ENCODE results near the gene NEK6. TPM values are rescaled to one million over a fixed set of nuclear protein-coding genes. Genes with fewer than 3 reads are reported as not detected.
A peak's percentile ranks its signal among the peaks of the same experiment; 100 is the strongest.

NEK6 gene
- polyA plus RNA-seq (2013, experiment 1 of 2): 9.8 TPM
- polyA plus RNA-seq (2013, experiment 2 of 2): 14.3 TPM

DNA sequence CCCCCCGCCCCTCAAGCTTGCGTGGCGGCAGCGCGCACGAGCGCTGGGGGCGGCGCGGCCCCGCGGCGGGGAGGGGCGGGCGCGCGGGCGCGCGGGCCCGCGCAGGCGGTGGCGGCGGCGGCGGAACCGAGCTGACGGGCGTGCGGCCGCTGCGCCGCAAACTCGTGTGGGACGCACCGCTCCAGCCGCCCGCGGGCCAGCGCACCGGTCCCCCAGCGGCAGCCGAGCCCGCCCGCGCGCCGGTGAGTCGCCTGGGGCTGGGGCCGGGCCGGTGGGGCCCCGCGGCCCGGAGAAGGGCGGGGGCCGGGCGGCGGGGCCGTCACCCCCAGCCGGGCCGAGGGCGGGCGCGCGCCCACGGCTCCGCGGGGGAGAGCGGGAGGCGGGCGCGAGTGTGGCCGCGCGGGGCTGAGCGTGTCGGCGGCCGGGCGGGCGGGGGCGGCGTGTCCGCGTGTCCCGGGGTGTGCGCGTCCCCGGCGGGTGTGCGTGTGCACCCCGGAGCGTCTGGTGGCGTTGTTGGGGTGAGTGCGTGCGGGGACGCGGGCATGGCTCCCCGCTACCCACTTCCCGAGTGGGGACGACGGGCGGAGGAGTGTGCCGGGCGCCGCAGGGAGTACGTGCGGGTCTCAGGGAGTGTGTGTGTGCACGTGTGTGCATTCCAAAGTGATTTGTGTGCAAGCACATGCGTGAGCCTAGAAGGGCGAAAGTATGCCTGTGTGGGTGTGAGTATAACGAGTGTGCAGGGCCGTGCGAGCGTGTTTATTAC, at the start of gene NEK6:
NEK6 (plus strand) TSS at position 106 of the 763 bp plus-strand sequence. CDS start 44,016 bp downstream, outside the sequence.
- 1% methylated on average over 116 of the region's 116 CpGs for WGBS
- Histone ChIP-seq H3K27me3 (ENCODE audit: insufficient read depth, low read length) (no peaks in the 10 kb centered on the region), H3K27ac (ENCODE audit: low read depth, low read length) (peak within 1 kb of the TSS; percentile 52), H3K4me1 (ENCODE audit: insufficient read depth, low read length) (peaks cover 32% of the 10 kb centered on the region), H3K9ac (ENCODE audit: low read depth, low read length) (peak within 1 kb of the TSS; percentile 54), H3K9me3 (ENCODE audit: insufficient read depth, low read depth, low read length) (no peaks in the 10 kb centered on the region), H3K36me3 (ENCODE audit: insufficient read depth, low read length) (no peaks in the 10 kb centered on the region), H3K4me3 (ENCODE audit: low read length) (peak within 1 kb of the TSS; percentile 86)

DNA sequence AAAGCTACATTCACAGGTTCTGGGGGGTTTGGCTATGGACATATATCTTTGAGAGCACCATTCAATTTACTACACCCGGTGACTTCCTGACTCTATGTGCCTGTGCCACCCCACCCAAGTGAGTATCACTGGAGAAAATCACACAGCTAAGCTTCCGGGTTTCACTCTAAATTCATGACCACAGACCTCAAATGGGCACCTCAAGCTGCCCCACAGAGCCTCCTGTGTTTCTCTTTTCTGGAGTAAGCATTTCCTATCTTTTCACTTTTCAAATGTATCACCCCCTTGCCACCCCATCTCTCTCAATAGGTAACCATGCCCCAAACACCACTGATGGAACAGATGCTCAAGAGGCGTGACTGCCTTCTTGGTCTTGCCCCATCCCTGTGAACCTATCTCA, 49.2 kb upstream of the NEK6 start:
- no peaks in the 10 kb centered on the region for H3K36me3 ChIP-seq (ENCODE audit: insufficient read depth, low read length)
- H3K4me3 ChIP-seq (ENCODE audit: low read length): no peak overlapping the region
- H3K9me3 ChIP-seq (ENCODE audit: insufficient read depth, low read depth, low read length): no peaks in the 10 kb centered on the region
- H3K27me3 ChIP-seq (ENCODE audit: insufficient read depth, low read length): no peaks in the 10 kb centered on the region
- no peak overlapping the region for H3K9ac ChIP-seq (ENCODE audit: low read depth, low read length)
- H3K4me1 ChIP-seq (ENCODE audit: insufficient read depth, low read length): no peaks in the 10 kb centered on the region
- 92% methylated on average over 3 of the region's 3 CpGs for WGBS
- H3K27ac ChIP-seq (ENCODE audit: low read depth, low read length): no peak overlapping the region

DNA sequence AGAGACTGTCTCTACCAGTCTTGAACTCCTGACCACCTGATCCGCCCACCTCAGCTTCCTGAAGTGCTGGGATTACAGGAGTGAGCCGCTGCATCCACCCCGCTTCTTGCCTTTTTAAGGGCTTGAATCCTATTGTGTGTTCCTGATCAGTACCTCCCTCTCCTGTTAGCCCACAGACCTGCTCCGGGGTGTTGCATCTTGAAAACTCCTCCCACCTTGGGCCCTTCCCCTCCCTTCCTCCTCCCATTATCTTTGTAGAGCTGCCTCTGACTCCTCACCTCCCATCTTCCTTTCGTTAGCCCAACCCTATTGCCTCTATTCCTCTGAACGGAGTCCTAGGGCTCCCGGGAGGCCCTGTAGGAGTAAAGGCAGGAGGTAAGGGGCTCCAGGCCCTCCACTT, 48.5 kb upstream of the NEK6 start:
- Histone ChIP-seq H3K4me3 (ENCODE audit: low read length) (no peak overlapping the region), H3K36me3 (ENCODE audit: insufficient read depth, low read length) (no peaks in the 10 kb centered on the region), H3K9me3 (ENCODE audit: insufficient read depth, low read depth, low read length) (no peaks in the 10 kb centered on the region), H3K27ac (ENCODE audit: low read depth, low read length) (no peak overlapping the region), H3K9ac (ENCODE audit: low read depth, low read length) (no peak overlapping the region), H3K27me3 (ENCODE audit: insufficient read depth, low read length) (no peaks in the 10 kb centered on the region), H3K4me1 (ENCODE audit: insufficient read depth, low read length) (no peaks in the 10 kb centered on the region)
- WGBS: 56% methylated on average over 5 of the region's 7 CpGs

DNA sequence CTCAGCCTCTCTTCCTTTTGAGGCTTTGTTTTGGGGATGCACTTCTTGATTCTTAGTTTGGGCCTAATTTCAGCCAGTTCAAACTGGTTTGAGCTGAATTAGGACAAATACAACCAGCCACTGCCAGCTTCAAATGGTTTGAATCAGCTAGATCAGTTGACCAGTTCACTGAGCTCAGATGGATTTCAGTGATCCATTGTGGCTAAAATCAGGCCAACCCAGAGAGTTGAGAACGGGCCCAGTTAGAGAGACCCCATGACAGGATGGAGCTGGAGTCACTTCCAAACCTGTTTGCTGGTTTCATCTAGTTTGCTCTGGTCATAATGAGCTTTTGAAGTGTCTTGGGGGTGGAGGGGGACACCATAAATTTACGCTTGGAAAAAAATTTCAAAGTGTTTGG, 48.0 kb upstream of the NEK6 start:
- Histone ChIP-seq H3K4me3 (ENCODE audit: low read length) (no peak overlapping the region), H3K4me1 (ENCODE audit: insufficient read depth, low read length) (no peaks in the 10 kb centered on the region), H3K27me3 (ENCODE audit: insufficient read depth, low read length) (no peaks in the 10 kb centered on the region), H3K27ac (ENCODE audit: low read depth, low read length) (no peak overlapping the region), H3K36me3 (ENCODE audit: insufficient read depth, low read length) (no peaks in the 10 kb centered on the region), H3K9me3 (ENCODE audit: insufficient read depth, low read depth, low read length) (no peaks in the 10 kb centered on the region), H3K9ac (ENCODE audit: low read depth, low read length) (no peak overlapping the region)
- 91% methylated on average over 2 of the region's 2 CpGs for WGBS

DNA sequence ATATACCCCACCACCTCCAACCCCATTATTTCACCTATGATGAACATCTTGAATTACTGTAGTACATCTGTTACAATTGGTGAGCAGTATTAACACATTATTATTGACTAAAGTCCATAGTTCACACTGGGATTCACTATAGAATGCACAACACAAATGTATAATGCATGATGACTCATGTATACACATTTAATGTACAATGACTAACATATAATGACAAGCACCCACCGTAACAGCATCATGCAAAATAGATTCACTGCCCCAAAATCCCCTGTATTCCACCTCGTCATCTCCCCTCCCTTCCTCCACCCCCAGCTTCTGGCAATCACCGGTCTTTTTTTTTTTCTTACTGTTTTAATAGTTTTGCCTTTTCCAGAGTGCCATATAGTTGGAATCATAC, 47.1 kb upstream of the NEK6 start:
- H3K27me3 ChIP-seq (ENCODE audit: insufficient read depth, low read length): no peaks in the 10 kb centered on the region
- H3K9me3 ChIP-seq (ENCODE audit: insufficient read depth, low read depth, low read length): no peaks in the 10 kb centered on the region
- H3K4me1 ChIP-seq (ENCODE audit: insufficient read depth, low read length): no peaks in the 10 kb centered on the region
- H3K36me3 ChIP-seq (ENCODE audit: insufficient read depth, low read length): no peaks in the 10 kb centered on the region
- no peak overlapping the region for H3K27ac ChIP-seq (ENCODE audit: low read depth, low read length)
- H3K4me3 ChIP-seq (ENCODE audit: low read length): no peak overlapping the region
- H3K9ac ChIP-seq (ENCODE audit: low read depth, low read length): no peak overlapping the region
- 91% methylated on average over 3 of the region's 3 CpGs for WGBS

DNA sequence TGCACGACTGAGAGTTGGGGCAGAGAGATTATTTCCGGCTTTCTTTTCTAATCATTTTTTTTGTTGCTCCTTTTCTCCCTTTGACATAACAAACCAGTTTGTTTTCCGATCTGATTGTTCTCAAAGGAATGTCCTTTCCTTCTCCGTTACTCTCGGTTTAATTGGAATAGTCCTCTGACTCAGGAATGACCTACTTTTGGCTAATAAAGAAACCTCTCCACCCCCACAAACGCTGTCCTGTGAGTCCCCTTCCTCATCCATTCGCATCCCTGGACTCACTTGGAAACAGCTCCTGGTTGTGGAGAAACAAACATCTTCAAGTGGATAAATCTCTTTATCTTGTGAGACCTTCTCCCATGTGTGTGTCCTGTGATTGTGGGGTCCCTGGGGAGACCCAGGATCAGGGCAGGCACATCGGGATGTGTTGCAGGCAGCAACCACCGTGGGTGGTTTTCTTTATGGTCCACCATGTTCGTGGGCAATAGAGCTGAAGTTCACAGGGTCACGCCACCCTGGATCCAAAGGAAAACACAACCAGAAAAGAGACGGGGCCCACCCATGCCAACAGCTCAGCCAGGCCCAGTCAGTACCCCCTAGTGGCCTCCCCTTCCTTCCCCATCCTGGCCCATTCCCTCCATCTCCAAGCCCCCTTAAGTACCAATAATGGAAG, 45.2 kb upstream of the NEK6 start:
- Histone ChIP-seq H3K27ac (ENCODE audit: low read depth, low read length) (no peak overlapping the region), H3K36me3 (ENCODE audit: insufficient read depth, low read length) (no peaks in the 10 kb centered on the region), H3K9me3 (ENCODE audit: insufficient read depth, low read depth, low read length) (no peaks in the 10 kb centered on the region), H3K27me3 (ENCODE audit: insufficient read depth, low read length) (no peaks in the 10 kb centered on the region), H3K9ac (ENCODE audit: low read depth, low read length) (no peak overlapping the region), H3K4me1 (ENCODE audit: insufficient read depth, low read length) (no peaks in the 10 kb centered on the region), H3K4me3 (ENCODE audit: low read length) (no peak overlapping the region)
- 68% methylated on average over 11 of the region's 12 CpGs for WGBS

DNA sequence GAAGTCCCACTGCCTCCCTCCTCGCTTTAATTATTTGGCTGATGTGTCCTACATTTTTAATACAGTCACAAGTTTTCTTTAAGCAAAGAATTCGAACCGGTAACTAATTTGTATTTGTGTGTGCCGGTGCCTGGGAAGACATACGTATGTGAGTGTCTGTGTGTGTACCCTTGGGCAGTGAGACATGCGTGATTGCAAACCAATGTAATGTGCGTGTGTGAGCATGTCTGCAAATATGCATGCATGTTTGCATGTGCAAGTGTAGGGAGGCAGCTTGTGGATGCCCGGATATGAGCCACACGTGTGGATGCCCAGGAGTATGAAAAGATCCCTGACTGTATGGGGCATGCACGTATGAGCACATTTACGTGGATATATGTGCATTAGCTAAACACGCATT, 44.4 kb upstream of the NEK6 start:
- no peak overlapping the region for H3K9ac ChIP-seq (ENCODE audit: low read depth, low read length)
- WGBS: 93% methylated on average over 12 of the region's 12 CpGs
- no peaks in the 10 kb centered on the region for H3K36me3 ChIP-seq (ENCODE audit: insufficient read depth, low read length)
- H3K27ac ChIP-seq (ENCODE audit: low read depth, low read length): no peak overlapping the region
- no peaks in the 10 kb centered on the region for H3K4me1 ChIP-seq (ENCODE audit: insufficient read depth, low read length)
- no peaks in the 10 kb centered on the region for H3K27me3 ChIP-seq (ENCODE audit: insufficient read depth, low read length)
- no peak overlapping the region for H3K4me3 ChIP-seq (ENCODE audit: low read length)
- H3K9me3 ChIP-seq (ENCODE audit: insufficient read depth, low read depth, low read length): no peaks in the 10 kb centered on the region

DNA sequence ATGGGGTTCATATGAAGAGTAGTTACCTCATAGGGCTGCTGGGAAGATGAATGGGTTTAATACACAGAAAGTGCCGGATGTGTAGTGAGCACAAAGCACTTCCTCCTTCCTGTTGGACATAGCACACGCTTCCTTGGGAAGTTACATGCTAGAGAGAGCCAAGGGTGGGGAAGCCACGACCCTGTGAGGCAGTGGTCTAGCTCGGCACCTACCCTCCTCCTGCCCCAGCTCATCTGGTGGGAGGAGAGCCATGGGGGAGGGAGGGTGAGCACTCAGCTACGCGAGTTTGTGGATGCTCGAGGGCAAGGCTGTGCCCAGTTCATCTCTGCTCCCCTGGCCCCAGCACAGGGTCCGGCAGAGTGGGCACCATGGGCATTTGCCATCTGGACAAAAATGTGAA, 43.6 kb upstream of the NEK6 start:
- Histone ChIP-seq H3K4me1 (ENCODE audit: insufficient read depth, low read length) (no peaks in the 10 kb centered on the region), H3K36me3 (ENCODE audit: insufficient read depth, low read length) (no peaks in the 10 kb centered on the region), H3K4me3 (ENCODE audit: low read length) (no peak overlapping the region), H3K9me3 (ENCODE audit: insufficient read depth, low read depth, low read length) (no peaks in the 10 kb centered on the region), H3K27me3 (ENCODE audit: insufficient read depth, low read length) (no peaks in the 10 kb centered on the region), H3K9ac (ENCODE audit: low read depth, low read length) (no peak overlapping the region), H3K27ac (ENCODE audit: low read depth, low read length) (no peak overlapping the region)
- 88% methylated on average over 8 of the region's 8 CpGs for WGBS

DNA sequence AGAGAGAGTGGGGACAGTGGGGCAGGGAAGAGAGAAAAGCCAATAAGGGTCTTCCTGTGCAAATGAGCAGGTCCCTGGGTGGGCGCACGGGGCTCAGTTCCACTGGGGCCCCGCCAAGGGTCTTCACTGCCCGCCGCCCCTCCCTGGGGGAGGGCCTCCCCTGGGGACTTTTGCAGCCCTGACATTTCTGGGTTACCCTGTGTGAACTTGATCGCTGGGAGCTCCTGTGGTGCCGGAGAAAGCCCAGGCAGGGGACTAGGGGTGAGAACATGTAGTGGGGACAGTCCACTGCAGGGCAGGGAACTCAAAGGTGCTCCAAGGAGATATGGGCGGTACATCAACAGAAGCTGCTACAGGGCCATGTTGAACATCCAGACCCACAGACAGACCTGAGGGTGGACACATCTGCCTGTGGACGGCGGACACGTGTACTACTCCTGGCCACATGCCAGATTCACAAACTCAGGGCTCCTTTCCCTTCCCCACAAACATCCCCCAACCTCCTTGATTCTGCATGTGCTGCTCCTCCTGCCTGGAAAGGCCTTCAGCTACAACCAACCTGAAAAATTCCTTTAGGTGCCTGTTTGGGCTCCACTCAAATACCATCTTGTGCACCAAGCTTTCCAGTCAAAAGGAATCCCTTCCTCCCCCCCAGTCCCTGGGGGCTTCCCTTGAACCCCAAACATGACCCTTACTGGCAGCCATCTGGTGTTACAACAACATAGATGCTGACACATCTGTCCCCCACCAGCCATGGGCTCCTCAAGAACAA, 43.0 kb upstream of the NEK6 start:
- no peak overlapping the region for H3K9ac ChIP-seq (ENCODE audit: low read depth, low read length)
- no peaks in the 10 kb centered on the region for H3K9me3 ChIP-seq (ENCODE audit: insufficient read depth, low read depth, low read length)
- H3K27me3 ChIP-seq (ENCODE audit: insufficient read depth, low read length): no peaks in the 10 kb centered on the region
- H3K4me1 ChIP-seq (ENCODE audit: insufficient read depth, low read length): no peaks in the 10 kb centered on the region
- no peaks in the 10 kb centered on the region for H3K36me3 ChIP-seq (ENCODE audit: insufficient read depth, low read length)
- no peak overlapping the region for H3K27ac ChIP-seq (ENCODE audit: low read depth, low read length)
- no peak overlapping the region for H3K4me3 ChIP-seq (ENCODE audit: low read length)
- 87% methylated on average over 11 of the region's 11 CpGs for WGBS

DNA sequence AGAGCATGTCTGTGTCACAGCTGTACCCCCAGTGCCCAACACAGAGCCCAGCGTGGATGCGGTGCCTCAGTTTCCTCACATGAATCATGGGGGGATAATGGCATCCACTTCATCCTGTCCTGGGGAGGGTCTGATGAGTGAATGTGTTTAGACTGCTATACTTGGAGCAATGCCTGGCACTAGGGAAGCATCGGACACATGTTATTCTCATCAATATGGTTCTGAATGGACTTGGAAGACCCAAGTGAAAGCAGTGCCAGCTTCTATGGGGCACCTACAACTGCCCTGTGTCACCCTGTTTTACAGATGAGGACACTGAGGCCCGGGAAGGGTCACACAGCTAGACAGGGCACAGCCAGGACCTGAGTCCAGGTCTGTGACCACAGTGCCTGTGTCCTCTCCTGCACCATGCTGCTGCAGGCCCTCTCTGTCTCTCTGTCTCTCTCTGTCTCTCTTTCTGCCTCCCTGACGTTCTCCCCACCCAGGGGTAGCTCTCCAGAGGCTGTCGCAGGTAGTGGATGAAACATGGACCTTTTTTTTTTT, 42.3 kb upstream of the NEK6 start:
- WGBS: 92% methylated on average over 6 of the region's 6 CpGs
- H3K4me3 ChIP-seq (ENCODE audit: low read length): no peak overlapping the region

DNA sequence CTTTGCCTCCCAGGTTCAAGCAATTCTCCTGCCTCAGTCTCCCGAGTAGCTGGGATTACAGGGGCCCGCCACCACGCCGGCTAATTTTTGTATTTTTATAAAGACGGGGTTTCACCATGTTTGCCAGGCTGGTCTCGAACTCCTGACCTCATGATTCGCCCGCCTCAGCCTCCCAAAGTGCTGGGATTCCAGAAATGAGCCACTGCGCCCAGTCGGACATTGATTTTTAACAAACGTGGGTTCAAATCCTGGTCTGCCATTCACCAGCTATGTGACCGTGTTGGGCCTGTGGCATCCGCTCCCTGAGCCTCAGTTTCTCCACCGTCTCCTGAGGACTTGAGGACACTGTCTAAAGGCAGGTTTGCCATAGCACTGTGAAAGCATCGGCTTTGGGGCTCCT, 41.8 kb upstream of the NEK6 start:
- Histone ChIP-seq H3K27ac (ENCODE audit: low read depth, low read length) (no peak overlapping the region), H3K9ac (ENCODE audit: low read depth, low read length) (no peak overlapping the region), H3K36me3 (ENCODE audit: insufficient read depth, low read length) (no peaks in the 10 kb centered on the region), H3K27me3 (ENCODE audit: insufficient read depth, low read length) (no peaks in the 10 kb centered on the region), H3K4me3 (ENCODE audit: low read length) (no peak overlapping the region), H3K4me1 (ENCODE audit: insufficient read depth, low read length) (no peaks in the 10 kb centered on the region), H3K9me3 (ENCODE audit: insufficient read depth, low read depth, low read length) (no peaks in the 10 kb centered on the region)
- 91% methylated on average over 15 of the region's 15 CpGs for WGBS

More for the DNA sequence above, 42.3 kb upstream of the NEK6 start:
- Histone ChIP-seq H3K9me3 (ENCODE audit: insufficient read depth, low read depth, low read length) (no peaks in the 10 kb centered on the region), H3K9ac (ENCODE audit: low read depth, low read length) (no peak overlapping the region), H3K4me1 (ENCODE audit: insufficient read depth, low read length) (no peaks in the 10 kb centered on the region), H3K36me3 (ENCODE audit: insufficient read depth, low read length) (no peaks in the 10 kb centered on the region), H3K27ac (ENCODE audit: low read depth, low read length) (no peak overlapping the region), H3K27me3 (ENCODE audit: insufficient read depth, low read length) (no peaks in the 10 kb centered on the region)

Measured in HUES64 (cell line).